Skeletal muscle tissue (tissue), 4 donors: ENCODE data around the gene ATP1A2. TPM values are rescaled to one million over a fixed set of nuclear protein-coding genes. Genes with fewer than 3 reads are reported as not detected.

Source experiments
- H3K27ac ChIP-seq: one replicate; pipeline ENCODE4 v1.7.0; 2013; ENCODE audit warnings: mild to moderate bottlenecking, low read depth, low read length, inconsistent platforms
- H3K27me3 ChIP-seq, 3 donors: one replicate each; pipeline ENCODE4 v1.7.0; 2013; ENCODE audit warnings: low read length in 3 of 3; ENCODE audit not compliant: control insufficient read depth in 3 of 3, insufficient read depth in 3 of 3
- H3K36me3 ChIP-seq, 3 donors: one replicate each; pipeline ENCODE4 v1.7.0; 2013; ENCODE audit warnings: low read length in 3 of 3; ENCODE audit not compliant: control insufficient read depth in 3 of 3, insufficient read depth in 3 of 3
- H3K4me1 ChIP-seq, 3 donors: one replicate each; pipeline ENCODE4 v1.7.0; 2013; ENCODE audit warnings: low read length in 3 of 3, mild to moderate bottlenecking in 3 of 3; ENCODE audit not compliant: control insufficient read depth in 3 of 3, insufficient read depth in 3 of 3
- H3K4me3 ChIP-seq, 3 donors: one replicate each; pipeline ENCODE4 v1.7.0; 2013; ENCODE audit warnings: low read length in 3 of 3
- H3K9ac ChIP-seq, 3 donors: one replicate each; pipeline ENCODE4 v1.7.0; 2013; ENCODE audit warnings: low read length in 3 of 3, mild to moderate bottlenecking in 3 of 3, moderate library complexity in 2 of 3, low read depth in 1 of 3
- H3K9me3 ChIP-seq, 3 donors: one replicate each; pipeline ENCODE4 v1.7.0; 2013; ENCODE audit warnings: low read length in 3 of 3; ENCODE audit not compliant: control insufficient read depth in 3 of 3
- total RNA-seq: library from RNA; depleted of rRNA; stranded (reverse); fragments of >200 nt; gene quantifications from one replicate; pipeline ENCODE4 v1.2.3, GENCODE V29; 2014
- donor health status: Osteomylitis.

The ATP1A2 gene
- total RNA-seq, 1 donor from 2014 or later = 38.1 TPM

DNA sequence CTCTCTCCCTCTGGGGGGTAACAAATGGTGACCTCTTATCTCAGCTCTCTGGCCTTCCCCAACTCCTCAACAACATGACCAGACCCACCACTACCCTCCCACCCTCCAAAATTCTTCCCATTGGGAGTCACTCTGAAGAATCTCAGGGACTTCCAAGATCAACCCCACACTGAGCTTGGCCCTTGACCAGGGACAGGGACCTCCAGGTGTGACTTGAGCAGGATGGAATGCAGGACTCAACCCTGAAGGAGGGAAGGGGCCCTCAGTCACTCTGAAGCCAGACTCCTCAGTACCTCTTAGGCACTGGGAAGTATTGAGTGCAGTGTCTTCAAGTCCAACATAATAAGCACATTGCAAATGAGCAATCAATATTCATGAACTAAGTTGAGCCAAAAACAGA lies 76.7 kb downstream of the ATP1A2 start:
- peak overlapping the region; percentile 95 to 99 (median 98) for H3K9ac ChIP-seq
- H3K36me3 ChIP-seq = peaks cover 35 to 47% (median 36%) of the 10 kb centered on the region in 3 donors
- no peaks in the 10 kb centered on the region for H3K9me3 ChIP-seq
- H3K4me3 ChIP-seq = peak overlapping the region; percentile 82 to 97 (median 93)
- no peaks in the 10 kb centered on the region for H3K27me3 ChIP-seq
- peak overlapping the region; percentile 96 for H3K27ac ChIP-seq
- peaks cover 60 to 73% (median 66%) of the 10 kb centered on the region in 3 donors for H3K4me1 ChIP-seq

Other genes starting within 250 kb of the ATP1A2 start
- gene CFAP45, start 215.6 kb upstream of the ATP1A2 start, total RNA-seq = not detected
- gene TAGLN2, start 190.3 kb upstream of the ATP1A2 start, total RNA-seq = 85.1 TPM
- gene IGSF9, start 170.1 kb upstream of the ATP1A2 start, total RNA-seq = under 0.01 TPM
- gene SLAMF9, start 161.5 kb upstream of the ATP1A2 start, total RNA-seq = not detected
- 3.1 TPM for gene PIGM, start 83.8 kb upstream of the ATP1A2 start, total RNA-seq
- 0.52 TPM for gene KCNJ10, start 45.6 kb upstream of the ATP1A2 start, total RNA-seq
- not detected for gene KCNJ9, start 34.2 kb upstream of the ATP1A2 start, total RNA-seq
- gene IGSF8, start 17.1 kb upstream of the ATP1A2 start, total RNA-seq = 11.5 TPM
- gene ATP1A4, start 35.8 kb downstream of the ATP1A2 start, total RNA-seq = under 0.01 TPM
- 616 TPM for gene CASQ1, start 74.8 kb downstream of the ATP1A2 start, total RNA-seq
- 26.1 TPM for gene PEA15, start 89.6 kb downstream of the ATP1A2 start, total RNA-seq
- gene DCAF8, start 146.8 kb downstream of the ATP1A2 start, total RNA-seq = 63.2 TPM
- 30.3 TPM for gene PEX19, start 169.4 kb downstream of the ATP1A2 start, total RNA-seq
- gene COPA, start 227.5 kb downstream of the ATP1A2 start, total RNA-seq = 211 TPM
- 53.8 TPM for gene NCSTN, start 227.6 kb downstream of the ATP1A2 start, total RNA-seq